Pancreas (tissue), 10 donors: ENCODE data around the gene TMEM154. TPM values are rescaled to one million over a fixed set of nuclear protein-coding genes. Genes with fewer than 3 reads are reported as not detected.

Experiments
- ATAC-seq, 4 donors: fragments of 200-7000 bp; cut with Tn5 transposase; one replicate each; pipeline versions ENCODE4 v1.8.0 to v1.9.1; 2020; ENCODE audit warnings: mild to moderate bottlenecking in 4 of 4, moderate library complexity in 4 of 4
- DNase-seq, 6 donors: peaks; one replicate each; pipeline ENCODE4 v3.0.0-alpha.2; 2020
- FAIRE-seq: peaks from 2 replicates; lab custom pipeline; 2012; peaks lifted over from hg19 to GRCh38; lab: Jason Lieb, UNC
- H3K27ac ChIP-seq, 4 donors: fragments of 200-600 bp; sonication (generic); 1 replicate in 3 of 4; 2 replicates in 1 of 4; pipeline versions ENCODE4 v1.5.0 to v1.8.0; 2020
- H3K27me3 ChIP-seq, 4 donors: fragments of 200-600 bp; one replicate each; pipeline ENCODE4 v1.8.0; 2021
- H3K36me3 ChIP-seq, 3 donors: fragments of 200-600 bp; sonication (generic) in 1 of 3; one replicate each; pipeline versions ENCODE4 v1.5.0 to v1.8.0; 2020 to 2021
- H3K4me1 ChIP-seq, 3 donors: fragments of 200-600 bp; one replicate each; pipeline ENCODE4 v1.8.0; 2021
- H3K4me3 ChIP-seq, 4 donors: fragments of 200-600 bp; sonication (generic) in 2 of 4; one replicate each; pipeline versions ENCODE4 v1.5.0 to v1.8.0; 2020 to 2021
- H3K9me3 ChIP-seq, 4 donors: fragments of 200-600 bp; one replicate each; pipeline ENCODE4 v1.8.0; 2021
- CTCF ChIP-seq, 4 donors: fragments of 200-600 bp; sonication (generic) in 3 of 4; IDR thresholded peaks; one replicate each; pipeline versions ENCODE4 v1.5.0 to v1.8.0; 2021; ENCODE audit warnings: antibody characterized with exemption in 4 of 4
- WGBS, 2 donors: extraction: QIAGEN DNeasy Blood & Tissue Kit; methylation state at CpG; one replicate each; pipeline ENCODE4 v1.1.7; 2013; 5-methylcytosine and 5-hydroxymethylcytosine counted together
- intact Hi-C, 3 donors: fragments of 100-400 bp; cut with DNase I; formaldehyde crosslinking; loops; one replicate each; pipeline versions ENCODE4 v1.11.1 to v1.14.2; 2022
- polyA plus RNA-seq, 2 donors: library from polyadenylated mRNA; stranded (reverse); fragments of 200-250 nt; gene quantifications; one replicate each; pipeline ENCODE4 v1.2.3, GENCODE V29; 2013
- total RNA-seq, 6 donors: library from RNA; stranded (reverse); fragmentation: NEBNext Ultra II Directional in 4 of 6; extraction: Animal tissue kit (Norgen Biotek cat#: 25700) in 4 of 6; gene quantifications; one replicate each; pipeline versions ENCODE4 v1.2.1 to v1.2.4, GENCODE V29; 2021 to 2023
- donor health status: healthy with polysubstance abuse.
- donor health status: DM: no; HTN: no; CAD: no; lungs with moderate emphysema.
- donor health status: DM: no; HTN: no; CAD: no.
- donor health status: control.
- donor health status: control.
- donor health status: Bipolar disorder and iron deficiency.
- donor health status: DM: yes; HTN: yes; CAD: no.
- donor health status: DM: no; HTN: no; CAD: no.
- donor health status: DM: no; HTN: no; CAD: no.
- donor health status: DM: yes; HTN: yes; CAD: no.

The TMEM154 gene
- total RNA-seq, result 1 to 10 TPM in 2 of 6 donors, under 1 TPM in 4; 0.05 to 3.3 (median 0.72) TPM
- under 1 TPM; 0.12 to 0.15 TPM for polyA plus RNA-seq

- DNase-seq, result peak; percentile 5 to 79 (median 38)
- Histone ChIP-seq H3K27me3 (no peaks in the 10 kb centered on the region), H3K4me1 (no peaks in the 10 kb centered on the region), H3K4me3 (peak within 1 kb of the TSS in 2 of 4 donors; percentile 24 to 46), H3K27ac (no peak within 1 kb of the TSS), H3K36me3 (no peaks in the 10 kb centered on the region), H3K9me3 (no peaks in the 10 kb centered on the region)
- no peak for FAIRE-seq
- intact Hi-C loops, result no loop called here
- peak in 3 of 4 donors; percentile 82 to 88 (median 85) for ATAC-seq
- no peak for TF ChIP-seq CTCF (IDR thresholded peaks at IDR 0.05)
- 11 to 12% methylated on average over 32 of the region's 32 CpGs for WGBS, 2 donors
These were observed at the start of gene TMEM154 for GRCh38 chr4:152679414-152680281. TMEM154 (minus strand) TSS chr4:152679997; CDS start chr4:152679933, 64 bp downstream.

GRCh38 chr4:152729466-152729865, 49.7 kb upstream of the TMEM154 start:
- Histone ChIP-seq H3K4me1 (no peaks in the 10 kb centered on the region), H3K4me3 (no peak overlapping the region), H3K9me3 (no peaks in the 10 kb centered on the region), H3K27ac (no peak overlapping the region), H3K36me3 (no peaks in the 10 kb centered on the region), H3K27me3 (no peaks in the 10 kb centered on the region)
- intact Hi-C loops, result no loop called here
- DNase-seq, result no peak
- ATAC-seq, result no peak
- FAIRE-seq, result no peak
- 35 to 42% methylated on average over 2 of the region's 2 CpGs for WGBS, 2 donors
- no peak for TF ChIP-seq CTCF (IDR thresholded peaks at IDR 0.05)

GRCh38 chr4:152728343-152728742, 48.5 kb upstream of the TMEM154 start:
- intact Hi-C loops, result no loop called here
- FAIRE-seq, result no peak

GRCh38 chr4:152727784-152728183, 48.0 kb upstream of the TMEM154 start:
- Histone ChIP-seq H3K27me3 (no peaks in the 10 kb centered on the region), H3K9me3 (no peaks in the 10 kb centered on the region), H3K4me1 (no peaks in the 10 kb centered on the region), H3K36me3 (no peaks in the 10 kb centered on the region), H3K27ac (no peak overlapping the region), H3K4me3 (no peak overlapping the region)
- ATAC-seq (no peak), FAIRE-seq (no peak), DNase-seq (no peak)
- intact Hi-C loops, result no loop called here
- 33 to 34% methylated on average over 1 of the region's 1 CpG for WGBS, 2 donors
- no peak for TF ChIP-seq CTCF (IDR thresholded peaks at IDR 0.05)

More at GRCh38 chr4:152728343-152728742, 48.5 kb upstream of the TMEM154 start:
- Histone ChIP-seq H3K4me1 (no peaks in the 10 kb centered on the region), H3K36me3 (no peaks in the 10 kb centered on the region), H3K27ac (no peak overlapping the region), H3K4me3 (no peak overlapping the region), H3K27me3 (no peaks in the 10 kb centered on the region), H3K9me3 (no peaks in the 10 kb centered on the region)
- no peak for TF ChIP-seq CTCF (IDR thresholded peaks at IDR 0.05)
- ATAC-seq, result no peak
- 95 to 100% methylated on average over 1 of the region's 1 CpG for WGBS, 2 donors
- DNase-seq, result no peak

- no peak for TF ChIP-seq CTCF (IDR thresholded peaks at IDR 0.05)
- DNase-seq, result no peak
- no peak for FAIRE-seq
- no peaks in the 10 kb centered on the region for H3K27me3 ChIP-seq
- WGBS, 2 donors, result 70 to 72% methylated on average over 5 of the region's 5 CpGs
- no peak overlapping the region for H3K4me3 ChIP-seq
- H3K27ac ChIP-seq, result no peak overlapping the region
- intact Hi-C loops, result no loop called here
- no peaks in the 10 kb centered on the region for H3K36me3 ChIP-seq
- no peaks in the 10 kb centered on the region for H3K4me1 ChIP-seq
- no peaks in the 10 kb centered on the region for H3K9me3 ChIP-seq
- no peak for ATAC-seq
These were observed 44.7 kb upstream of the TMEM154 start for GRCh38 chr4:152724494-152724893.
